NCI-H82 treated with DMSO at 0.1 percent for 48 hours (cell line): ENCODE data around the gene ARHGEF11.
"Not testable (repeated sequence)": the region's sequence is repeated elsewhere in the genome, so short reads cannot be mapped to it uniquely, and the experiment has no call there.

Experiments
- DNase-seq: peaks from one replicate; lab custom pipeline; 2025; ENCODE audit not compliant: unreplicated experiment; lab: John Stamatoyannopoulos, UW

ARHGEF11 gene

DNA sequence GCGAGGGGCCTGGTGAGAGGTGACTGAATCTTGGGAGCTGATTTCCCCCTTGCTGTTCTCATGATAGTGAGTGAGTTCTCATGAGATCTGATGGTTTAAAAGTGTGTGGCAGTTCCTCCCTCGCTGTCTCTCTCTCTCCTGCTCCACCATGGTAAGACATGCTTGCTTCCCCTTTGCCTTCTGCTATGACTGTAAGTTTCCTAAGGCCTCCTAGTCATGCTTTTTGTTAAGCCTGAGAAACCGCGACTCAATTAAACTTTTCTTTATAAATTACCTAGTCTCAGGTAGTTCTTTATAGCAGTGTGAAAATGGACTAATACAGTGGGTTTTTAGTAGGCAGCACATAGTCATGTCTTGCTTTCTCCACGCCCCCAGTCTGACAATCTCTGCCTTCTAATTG is 10.2 kb upstream of the ARHGEF11 start:
- DNase-seq = not testable (repeated sequence)

- DNase-seq = no peak
Measured at GRCh38 chr1:157050836-157051235, 5.3 kb upstream of the ARHGEF11 start.

GRCh38 chr1:157047062-157047410 is 1.5 kb upstream of the ARHGEF11 start:
- DNase-seq = no peak

DNA sequence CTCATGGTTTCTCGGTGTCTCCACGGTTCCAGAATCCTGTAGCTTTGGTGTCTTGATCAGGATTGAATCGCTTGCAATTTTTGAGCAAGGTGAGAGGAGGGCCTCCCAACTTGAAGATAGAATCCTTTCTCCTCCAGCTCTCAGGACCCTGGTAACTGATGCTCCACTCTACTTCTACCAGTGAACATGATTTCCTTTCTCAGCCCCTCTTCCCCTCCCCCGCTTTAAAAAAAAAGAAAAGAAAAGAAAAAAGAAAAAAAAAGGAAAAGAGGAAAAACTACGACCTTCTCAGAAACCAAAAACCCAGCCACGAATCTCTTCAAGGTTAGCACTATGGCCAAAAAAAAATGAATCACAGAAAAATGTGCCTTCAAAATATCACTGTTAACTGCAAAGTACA is 1.2 kb downstream of the ARHGEF11 start:
- no peak for DNase-seq

GRCh38 chr1:157043685-157044084 is 1.9 kb downstream of the ARHGEF11 start:
- DNase-seq = no peak

- DNase-seq = no peak
Measured at GRCh38 chr1:157042846-157043245, 2.7 kb downstream of the ARHGEF11 start.

DNA sequence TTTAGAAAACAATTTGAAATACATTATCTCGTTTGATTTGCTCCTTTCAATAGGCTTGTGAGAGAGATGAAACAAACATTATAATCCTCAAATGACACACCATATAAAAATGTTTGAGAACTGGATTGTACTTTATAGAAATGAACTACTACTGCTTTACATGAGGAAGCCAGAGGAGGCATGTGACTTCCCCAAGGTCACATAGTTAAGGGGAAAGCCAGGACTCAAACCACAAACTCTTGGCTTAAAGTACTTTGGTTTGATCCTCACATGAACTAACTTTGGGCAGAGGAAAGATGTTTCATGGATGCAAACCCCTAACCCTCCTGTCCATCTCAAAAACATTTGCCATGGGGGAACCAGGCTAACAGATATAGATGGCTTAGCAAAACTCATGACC is 4.7 kb downstream of the ARHGEF11 start:
- DNase-seq = no peak

DNA sequence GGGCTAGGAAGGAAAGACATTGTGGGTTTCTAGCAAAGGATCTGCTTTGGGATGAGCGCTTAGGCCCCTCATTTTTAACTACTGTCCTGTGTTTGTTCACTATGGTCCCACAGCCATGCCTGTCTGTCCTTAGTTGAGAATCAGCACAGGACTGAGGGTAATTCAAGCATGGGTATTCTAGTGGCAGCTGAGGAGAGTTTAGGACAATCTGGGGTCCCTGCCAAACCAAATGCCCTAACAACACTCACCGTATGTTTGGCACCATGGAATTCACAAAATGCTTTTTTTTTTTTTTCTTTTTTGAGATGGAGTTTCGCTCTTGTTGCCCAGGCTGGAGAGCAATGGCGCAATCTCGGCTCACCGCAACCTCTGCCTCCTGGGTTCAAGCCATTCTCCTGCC is 10.4 kb downstream of the ARHGEF11 start:
- DNase-seq = no peak

DNA sequence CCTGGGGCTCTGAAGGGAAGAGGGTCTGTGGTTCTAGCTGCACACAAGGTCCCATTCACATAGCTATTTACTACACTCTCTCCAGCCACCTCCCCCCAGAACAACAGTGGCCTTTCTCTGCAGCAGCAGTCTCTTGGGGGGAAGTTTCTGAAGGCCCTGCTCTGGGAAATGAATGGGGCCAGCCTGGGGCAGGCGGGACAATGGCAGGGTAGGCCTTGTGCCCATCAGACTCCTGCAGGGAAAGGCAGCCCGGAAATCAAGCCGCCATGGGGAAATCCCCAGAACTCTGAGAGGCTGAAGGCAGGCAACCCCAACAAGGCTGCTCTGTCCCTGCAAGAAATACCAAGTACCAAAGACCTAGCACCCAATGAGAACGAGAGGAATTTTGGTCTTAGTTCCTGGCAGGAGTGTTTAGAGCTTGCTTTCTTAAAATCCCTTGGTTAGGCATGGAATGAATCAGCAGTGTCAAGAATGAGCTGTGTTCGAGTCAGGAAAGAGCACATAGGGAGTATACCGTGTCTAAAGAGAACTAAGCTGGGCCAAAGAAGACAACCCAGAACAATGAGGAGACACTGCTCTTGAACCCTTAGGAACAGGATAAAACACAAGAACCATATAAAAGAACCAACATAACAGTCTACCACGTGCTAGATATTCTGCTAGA is 11.3 kb downstream of the ARHGEF11 start:
- DNase-seq = no peak

DNA sequence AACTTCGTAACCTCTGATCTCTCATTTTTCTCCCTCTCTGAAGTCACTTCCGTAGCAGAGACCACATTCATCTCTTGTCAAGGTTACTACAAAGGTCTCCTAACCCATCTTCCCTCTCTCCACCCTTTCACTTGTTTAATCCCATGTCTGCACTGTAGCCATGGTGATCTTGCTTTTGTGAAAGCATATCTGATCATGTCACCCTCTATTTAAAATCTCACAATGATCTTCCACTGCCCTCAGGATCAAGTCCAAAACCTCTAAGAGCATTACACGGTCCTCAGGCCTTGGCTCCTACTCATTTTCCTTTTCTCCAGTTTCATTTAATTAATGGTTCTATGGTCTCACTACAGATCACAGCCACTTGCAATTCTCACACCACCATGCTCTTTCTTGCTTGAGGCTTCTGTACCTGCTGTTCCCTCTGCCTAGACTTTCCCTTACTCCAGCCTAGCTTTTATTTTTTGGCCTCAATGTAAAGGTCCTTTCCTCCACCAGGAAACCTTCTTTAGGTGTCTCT is 12.1 kb downstream of the ARHGEF11 start:
- DNase-seq = no peak

- no peak for DNase-seq
Measured at GRCh38 chr1:157032303-157032702, 13.2 kb downstream of the ARHGEF11 start.

- peak; percentile 63 for DNase-seq
Measured at GRCh38 chr1:157030728-157031127, 14.8 kb downstream of the ARHGEF11 start.

GRCh38 chr1:157028674-157029073 is 16.9 kb downstream of the ARHGEF11 start:
- no peak for DNase-seq

DNA sequence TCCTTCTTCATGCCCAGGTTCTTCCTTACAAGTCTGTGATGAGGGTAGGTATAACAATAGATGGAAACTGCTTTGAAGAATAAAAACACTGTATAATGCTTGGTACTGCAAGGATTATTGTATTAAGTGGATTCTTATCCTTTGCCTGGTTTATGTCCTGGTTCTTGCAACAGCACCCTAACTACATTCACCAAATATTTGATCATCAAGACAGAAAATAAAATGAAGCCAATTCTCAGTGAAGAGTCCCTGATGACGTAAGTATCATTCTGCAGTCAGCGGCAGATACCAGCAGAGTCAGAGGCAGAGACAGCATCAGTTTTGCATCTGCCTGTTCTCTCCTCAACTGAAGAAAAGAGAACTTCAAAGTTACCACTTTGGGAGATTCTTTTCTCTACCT is 19.7 kb downstream of the ARHGEF11 start:
- no peak for DNase-seq

- DNase-seq = peak; percentile 74
Measured at GRCh38 chr1:157025385-157025784, 20.2 kb downstream of the ARHGEF11 start.

DNA sequence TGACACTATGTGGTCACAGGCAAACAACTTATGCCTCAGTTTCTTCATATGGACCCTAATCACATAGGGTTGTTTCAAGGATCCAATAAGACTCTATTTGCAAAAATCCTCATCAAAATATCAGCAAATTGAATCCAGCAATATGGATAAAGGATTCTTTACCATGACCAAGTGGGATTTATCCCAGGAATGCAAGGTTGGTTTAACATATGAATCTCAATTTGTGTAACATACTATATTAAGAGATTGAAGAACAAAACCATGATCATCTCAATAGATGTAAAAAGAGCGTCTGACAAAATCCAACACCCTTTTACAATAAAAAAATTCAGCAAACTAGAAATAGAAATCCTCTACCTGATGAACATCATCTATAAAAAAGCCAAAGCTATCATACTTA is 23.9 kb downstream of the ARHGEF11 start:
- DNase-seq = no peak

DNA sequence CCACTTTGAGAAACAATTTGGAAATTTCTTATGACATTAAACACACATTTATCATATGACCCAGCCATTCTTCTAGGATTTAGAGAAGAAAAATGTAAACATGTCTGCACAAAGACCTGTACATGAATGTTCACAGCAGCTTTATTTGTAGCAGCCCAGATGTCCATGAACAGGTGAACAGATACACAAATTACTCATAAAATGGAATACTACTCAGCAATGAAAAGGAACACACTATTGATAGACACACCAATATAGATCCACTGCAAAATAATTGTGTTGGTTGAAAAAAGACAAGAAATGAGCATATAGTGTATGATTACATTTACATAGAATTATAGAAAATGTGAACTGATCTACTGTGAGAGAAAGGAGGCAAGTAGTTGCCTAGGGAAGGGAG is 26.1 kb downstream of the ARHGEF11 start:
- DNase-seq = no peak

DNA sequence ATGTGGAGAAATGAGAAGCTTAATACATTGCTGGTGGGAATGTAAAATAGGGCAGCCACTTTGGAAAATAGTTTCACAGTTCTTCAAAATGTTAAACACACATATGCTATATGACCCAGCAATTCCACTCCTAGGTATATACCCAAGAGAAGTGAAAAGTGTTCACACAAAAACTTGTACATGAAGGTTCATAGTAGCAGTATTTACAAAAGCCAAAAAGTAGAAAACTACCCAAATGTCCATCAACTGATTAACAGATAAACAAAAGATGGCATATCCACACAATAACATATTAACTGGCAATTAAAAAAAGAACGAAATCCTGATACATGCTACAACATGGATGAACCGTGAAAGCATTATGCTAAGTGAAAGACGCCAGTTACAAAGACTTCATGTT is 33.7 kb downstream of the ARHGEF11 start:
- DNase-seq = no peak

- no peak for DNase-seq
Measured at GRCh38 chr1:157008502-157008901, 37.0 kb downstream of the ARHGEF11 start.

GRCh38 chr1:157007306-157007705 is 38.2 kb downstream of the ARHGEF11 start:
- DNase-seq = no peak

GRCh38 chr1:157006676-157007075 is 38.9 kb downstream of the ARHGEF11 start:
- no peak for DNase-seq

DNA sequence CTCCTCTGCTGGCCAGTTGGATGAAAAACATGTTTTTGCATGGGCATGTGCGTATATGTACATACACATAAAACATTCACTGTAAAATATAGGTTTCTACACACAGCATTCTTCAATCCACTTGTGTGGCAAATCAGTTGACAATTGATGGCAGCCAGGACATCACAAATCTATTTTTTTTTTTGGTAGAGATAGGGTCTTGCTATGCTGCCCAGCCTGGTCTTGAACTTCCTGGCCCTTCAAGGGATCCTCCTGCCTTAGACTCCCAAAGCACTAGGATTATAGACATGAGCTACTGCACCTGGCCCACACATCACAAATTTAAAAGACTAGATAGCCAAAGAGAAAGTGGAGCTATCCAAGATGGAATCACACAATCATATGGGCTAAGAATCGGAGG is 39.6 kb downstream of the ARHGEF11 start:
- no peak for DNase-seq

GRCh38 chr1:157004806-157005205 is 40.7 kb downstream of the ARHGEF11 start:
- no peak for DNase-seq
